Measurements from ENCODE around the gene INTS1. TPM values are rescaled to one million over a fixed set of nuclear protein-coding genes. Genes with fewer than 3 reads are reported as not detected.
"Not testable (repeated sequence)": the region's sequence is repeated elsewhere in the genome, so short reads cannot be mapped to it uniquely, and the experiment has no call there.

The INTS1 gene
- total and polyA plus RNA-seq, 11 donors = 35.5 to 67.4 (median 45.3) TPM

GRCh38 chr7:1447551-1448244 is 56.5 kb downstream of the INTS1 start:
- Histone ChIP-seq H3K9me3 (no peaks in the 10 kb centered on the region), H3K27ac (peak overlapping the region in 3 of 12 donors; percentile 19 to 62 (median 22)), H3K36me3 (peaks cover 0 to 15% (median 0%) of the 10 kb centered on the region in 9 donors), H3K4me1 (peaks cover 0 to 12% (median 0%) of the 10 kb centered on the region in 12 donors), H3K4me3 (no peak overlapping the region), H3K27me3 (no peaks in the 10 kb centered on the region)
- no peak for TF ChIP-seq POLR2A (IDR thresholded peaks at IDR 0.05)
- TF ChIP-seq CTCF (IDR thresholded peaks at IDR 0.05) = no peak
- ATAC-seq (peak in 1 of 4 donors; percentile 8), DNase-seq (no peak)
- intact Hi-C loops (cut with DNase I) = no loop called here
- WGBS, 4 donors = 72 to 85% (median 80%) methylated on average over 11 to 15 of the region's 15 CpGs

GRCh38 chr7:1447112-1447511 is 57.1 kb downstream of the INTS1 start:
- Histone ChIP-seq H3K27me3 (no peaks in the 10 kb centered on the region), H3K27ac (peak overlapping the region in 2 of 12 donors; percentile 22 to 62), H3K9me3 (no peaks in the 10 kb centered on the region), H3K4me1 (peaks cover 0 to 8% (median 0%) of the 10 kb centered on the region in 12 donors), H3K4me3 (no peak overlapping the region), H3K36me3 (peaks cover 0 to 15% (median 0%) of the 10 kb centered on the region in 9 donors)
- intact Hi-C loops (cut with DNase I) = no loop called here
- TF ChIP-seq POLR2A (IDR thresholded peaks at IDR 0.05) = no peak
- TF ChIP-seq CTCF (IDR thresholded peaks at IDR 0.05) = no peak
- no peak for DNase-seq
- 77 to 88% (median 88%) methylated on average over 9 to 11 of the region's 11 CpGs for WGBS, 4 donors
- no peak for ATAC-seq

GRCh38 chr7:1446620-1447032 is 57.6 kb downstream of the INTS1 start:
- 81 to 86% (median 85%) methylated on average over 16 to 17 of the region's 17 CpGs for WGBS, 4 donors
- DNase-seq (no peak), ATAC-seq (no peak)
- no peak overlapping the region for H3K27ac ChIP-seq
- H3K27me3 ChIP-seq = no peaks in the 10 kb centered on the region
- intact Hi-C loops (cut with DNase I) = no loop called here
- peaks cover 0 to 8% (median 0%) of the 10 kb centered on the region in 12 donors for H3K4me1 ChIP-seq
- peaks cover 0 to 15% (median 0%) of the 10 kb centered on the region in 9 donors for H3K36me3 ChIP-seq
- H3K4me3 ChIP-seq = no peak overlapping the region
- TF ChIP-seq CTCF (IDR thresholded peaks at IDR 0.05) = no peak
- no peaks in the 10 kb centered on the region for H3K9me3 ChIP-seq

GRCh38 chr7:1446026-1446425 is 58.2 kb downstream of the INTS1 start:
- H3K27ac ChIP-seq; ATAC-seq; intact Hi-C loops (cut with DNase I); H3K27me3 ChIP-seq; H3K9me3 ChIP-seq; H3K4me1 ChIP-seq; H3K4me3 ChIP-seq; DNase-seq: not testable (repeated sequence)
- peaks cover 0 to 17% (median 0%) of the 10 kb centered on the region in 9 donors for H3K36me3 ChIP-seq
- 83 to 90% (median 89%) methylated on average over 3 to 4 of the region's 5 CpGs for WGBS, 4 donors

Data from heart left ventricle (tissue), 16 donors.